GM21529 (cell line): ENCODE data around the gene UBE2N.
"Not testable (repeated sequence)": the region's sequence is repeated elsewhere in the genome, so short reads cannot be mapped to it uniquely, and the experiment has no call there.

Experiments used
- ATAC-seq: cut with Tn5 transposase; IDR thresholded peaks from one replicate; pipeline ENCODE4 v1.9.1; 2021; ENCODE audit not compliant: unreplicated experiment

The UBE2N gene

DNA sequence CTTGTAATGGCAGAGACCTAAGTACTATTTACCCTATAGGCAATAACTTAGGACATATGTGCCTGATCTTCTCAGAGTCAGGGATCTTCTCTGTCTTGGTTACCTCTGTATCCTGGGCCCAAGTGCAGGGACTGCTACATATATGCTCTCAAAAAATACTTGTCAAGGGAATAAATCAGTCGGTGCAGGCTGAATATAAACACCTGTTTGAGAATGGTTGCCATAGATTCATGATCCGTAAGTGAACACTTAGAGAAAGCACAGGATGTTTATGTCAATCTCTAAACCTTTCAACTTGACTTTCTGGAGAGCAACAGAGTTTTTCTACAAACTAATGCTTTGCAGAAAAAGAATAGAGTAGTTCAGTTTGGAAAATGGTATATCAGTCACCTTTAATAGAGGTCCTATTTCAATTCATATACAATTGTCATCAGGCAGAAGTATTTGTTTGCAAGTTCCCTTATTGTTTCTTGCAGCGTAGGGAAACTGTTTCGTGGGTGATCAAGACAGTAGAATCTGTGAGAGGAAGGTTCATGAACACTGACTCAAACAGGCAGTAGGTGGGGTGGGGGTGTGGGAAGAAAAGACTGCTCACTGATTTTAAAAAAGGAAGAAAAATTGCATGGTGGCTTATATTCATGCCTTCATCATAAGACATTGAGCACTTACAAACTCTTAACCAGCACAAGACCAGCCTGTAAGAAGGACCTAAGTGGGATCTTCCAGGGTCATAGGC is 6.0 kb upstream of the UBE2N start:
- no peak for ATAC-seq

DNA sequence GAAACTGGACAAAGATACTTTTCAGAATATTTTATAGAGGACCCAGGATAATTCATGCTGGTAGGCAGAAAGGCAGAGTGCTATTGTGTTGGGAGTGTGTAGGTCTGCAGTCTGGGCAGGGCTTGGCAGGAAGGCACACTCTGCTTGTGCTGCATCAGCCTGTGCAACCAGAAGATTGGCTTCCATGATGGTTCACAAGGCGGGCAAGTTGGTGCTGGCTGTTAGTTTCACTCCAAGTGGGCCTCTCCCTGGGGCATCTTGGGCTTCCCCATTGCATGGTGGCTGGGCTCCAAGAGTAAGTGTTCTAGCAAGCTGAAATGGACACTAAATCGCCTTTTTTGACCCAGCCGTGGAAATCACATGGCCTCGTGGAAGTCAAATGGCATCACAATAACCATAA is 1.8 kb upstream of the UBE2N start:
- ATAC-seq: no peak

DNA sequence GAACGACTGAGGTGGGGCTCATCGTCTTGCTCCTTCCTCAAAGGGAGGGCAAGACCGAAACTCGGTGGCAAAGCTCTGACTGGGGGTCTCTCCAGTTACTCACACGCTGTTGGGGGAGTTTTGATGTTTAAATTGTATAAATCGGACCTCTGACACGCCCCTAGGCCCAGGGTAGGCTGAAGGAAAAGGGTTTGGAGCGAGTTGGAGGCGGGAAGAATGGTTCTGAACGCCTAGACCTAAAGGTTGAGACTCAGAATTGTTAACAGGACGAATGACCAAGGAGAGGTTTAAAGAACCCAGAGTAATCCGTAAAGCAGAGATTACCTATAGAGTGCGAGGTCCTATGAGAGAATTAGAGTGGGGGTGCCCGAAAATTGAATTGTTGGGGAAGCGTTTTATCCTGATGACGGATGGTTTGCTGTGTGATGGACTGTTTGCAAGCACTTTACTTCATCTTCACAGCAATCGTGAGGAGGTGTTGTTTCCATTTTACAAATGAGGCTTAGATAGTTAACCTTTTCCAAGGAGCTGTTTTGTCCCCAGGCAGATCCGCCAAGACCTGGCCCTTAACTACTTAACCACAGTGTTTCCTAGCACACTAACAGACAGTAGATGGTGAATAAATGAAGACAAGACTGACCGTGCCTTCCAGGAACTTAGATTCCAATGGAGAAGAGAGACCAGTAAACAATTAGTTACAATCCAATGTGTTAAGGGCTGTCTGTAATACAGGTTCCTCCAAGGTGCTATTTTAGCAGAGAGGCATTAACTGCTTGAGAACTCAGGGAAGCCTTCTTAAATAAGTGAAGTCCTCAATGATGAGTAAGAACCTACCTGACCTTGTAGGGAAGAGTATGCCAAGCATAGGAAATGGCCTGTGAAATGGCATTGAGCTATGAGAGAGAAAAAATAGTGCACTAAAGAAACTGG is 929 bp upstream of the UBE2N start:
- ATAC-seq: no peak

DNA sequence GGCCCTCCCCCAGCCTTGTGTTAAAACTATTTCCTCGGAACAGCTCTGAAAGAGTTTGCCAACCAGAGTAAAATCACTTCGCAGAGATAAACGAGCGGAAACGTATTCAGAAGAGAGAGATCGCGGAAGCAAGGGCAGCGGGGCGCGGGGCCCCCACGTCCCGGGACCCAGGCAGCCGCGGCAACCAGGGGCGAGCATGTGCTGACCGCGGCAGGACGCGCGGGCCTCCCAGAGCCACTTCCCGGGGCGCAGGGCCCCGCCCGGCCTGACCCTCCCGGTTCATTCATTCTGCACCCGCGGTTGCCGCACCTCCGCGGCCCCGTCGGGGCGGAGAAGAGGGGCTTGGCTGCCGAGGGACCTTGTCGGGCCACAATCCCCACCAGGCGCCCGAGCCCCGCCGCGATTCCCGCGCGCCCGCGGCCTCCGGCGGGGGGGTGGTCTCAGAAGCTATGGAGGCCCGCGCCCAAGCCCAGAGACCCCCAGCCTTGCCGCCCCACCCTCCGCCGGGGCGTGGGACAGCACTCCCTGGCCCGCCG is 598 bp downstream of the UBE2N start:
- no peak for ATAC-seq

DNA sequence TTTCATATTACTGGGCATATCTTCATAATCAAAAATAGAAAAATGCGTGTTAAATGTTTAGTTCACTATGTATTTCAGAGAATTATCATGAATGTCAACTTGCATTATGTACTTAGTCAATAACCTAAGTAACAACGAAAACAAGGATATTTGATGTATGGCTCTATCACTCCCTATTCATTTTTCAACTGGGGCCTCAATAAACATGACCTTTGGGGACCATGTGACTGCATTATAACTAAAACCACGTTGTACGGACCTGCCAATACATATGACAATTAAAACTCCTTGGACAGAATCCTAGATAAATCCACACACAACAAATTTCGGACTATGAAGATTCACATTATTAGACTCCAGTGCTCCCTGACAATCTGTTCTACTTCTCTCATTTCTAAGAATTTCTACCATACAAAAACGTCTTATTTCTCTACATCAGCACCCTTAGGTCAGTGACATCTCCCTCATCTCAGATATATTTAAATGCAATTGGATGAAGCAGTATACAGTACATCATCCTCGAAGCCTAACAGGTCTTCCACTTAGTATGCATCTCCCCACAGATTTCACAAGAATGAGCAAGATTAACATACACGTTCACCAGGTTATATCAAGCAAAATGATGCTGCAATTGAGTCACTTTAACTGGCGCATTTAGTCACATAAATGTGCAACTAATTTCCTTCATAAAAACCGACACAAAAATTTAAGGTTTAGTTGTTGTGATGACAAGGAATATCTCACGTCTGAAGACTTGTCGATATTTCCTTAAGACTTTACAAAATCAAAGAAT is 1.5 kb downstream of the UBE2N start:
- no peak for ATAC-seq

DNA sequence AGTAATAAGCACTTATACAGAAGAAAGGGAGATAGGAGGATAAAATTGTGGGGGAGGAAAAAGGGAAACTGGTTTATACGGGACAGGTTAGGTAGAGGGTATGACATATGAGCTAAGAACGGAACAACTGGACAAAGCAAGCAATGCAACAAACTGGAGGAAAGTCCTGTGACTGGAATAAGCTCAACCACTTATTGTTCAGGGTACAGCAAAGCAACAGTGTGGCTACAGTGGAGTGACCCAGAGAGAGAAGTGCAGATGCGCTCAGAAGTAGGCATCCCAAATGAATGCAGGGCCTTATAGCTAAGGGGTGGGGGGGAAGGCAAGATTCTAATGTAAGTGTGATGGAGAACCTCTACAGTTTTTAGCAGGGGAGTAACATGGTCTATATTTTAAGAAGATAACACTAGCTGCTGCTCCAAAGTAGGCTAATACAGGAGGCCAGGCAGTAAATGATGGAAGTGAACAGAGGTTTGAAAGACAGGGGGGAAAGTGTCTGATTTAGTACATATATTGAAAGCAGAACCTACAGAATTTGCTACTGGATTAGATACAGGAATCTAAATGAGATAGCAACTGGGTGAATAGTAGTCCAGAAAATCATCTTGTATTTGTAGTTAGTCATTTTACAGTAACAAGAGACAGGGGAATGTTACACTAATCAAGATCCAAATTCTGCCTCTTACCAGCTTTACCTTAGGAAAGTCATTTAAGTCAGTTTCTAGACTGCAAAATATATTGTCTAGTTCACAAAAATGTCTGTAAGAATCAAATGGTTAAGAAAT is 3.3 kb downstream of the UBE2N start:
- ATAC-seq: no peak

DNA sequence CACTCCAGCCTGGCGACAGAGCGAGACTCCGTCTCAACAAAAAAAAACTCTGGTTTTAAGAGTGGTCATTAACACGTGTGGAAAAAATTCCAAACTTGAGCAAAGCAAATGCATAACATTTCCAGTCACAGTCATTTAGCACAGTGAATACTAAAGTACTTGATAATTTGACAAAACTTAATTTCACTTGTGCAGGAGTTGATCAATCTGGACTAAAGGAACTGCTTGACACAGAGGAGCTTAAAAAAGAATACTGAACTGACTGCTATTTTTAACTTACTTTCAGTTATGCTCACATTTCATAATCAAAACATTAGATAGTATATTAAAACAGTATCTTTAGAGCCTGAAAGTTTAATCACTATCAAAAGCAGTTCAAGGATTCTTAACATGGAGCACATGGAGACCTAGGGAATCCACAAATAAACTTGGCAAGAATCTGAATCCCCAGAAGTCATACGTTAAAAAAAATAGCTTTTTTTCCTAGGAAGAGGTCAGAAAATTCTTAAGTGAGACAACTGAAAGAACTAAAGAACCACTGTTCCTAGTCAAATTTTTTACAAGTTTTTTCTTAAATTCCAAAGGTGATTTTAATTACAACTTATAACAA is 7.4 kb downstream of the UBE2N start:
- ATAC-seq: no peak

DNA sequence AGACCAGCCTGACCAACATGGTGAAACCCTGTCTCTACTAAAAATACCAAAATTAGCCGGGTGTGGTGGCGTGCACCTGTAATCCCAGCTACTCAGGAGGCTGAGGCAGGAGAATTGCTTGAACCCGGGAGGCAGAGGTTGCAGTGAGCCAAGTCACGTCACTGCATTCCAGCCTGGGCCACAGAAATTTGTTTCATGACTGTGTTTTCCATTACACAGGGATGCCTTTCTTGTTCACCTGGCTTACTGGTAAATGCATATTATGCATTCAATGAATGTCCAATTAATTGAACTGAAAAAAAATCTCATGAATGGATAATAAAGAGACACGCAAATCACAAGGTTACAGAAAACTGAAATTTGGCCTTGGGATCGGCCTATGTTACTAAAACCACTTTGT is 9.7 kb downstream of the UBE2N start:
- ATAC-seq: not testable (repeated sequence)

DNA sequence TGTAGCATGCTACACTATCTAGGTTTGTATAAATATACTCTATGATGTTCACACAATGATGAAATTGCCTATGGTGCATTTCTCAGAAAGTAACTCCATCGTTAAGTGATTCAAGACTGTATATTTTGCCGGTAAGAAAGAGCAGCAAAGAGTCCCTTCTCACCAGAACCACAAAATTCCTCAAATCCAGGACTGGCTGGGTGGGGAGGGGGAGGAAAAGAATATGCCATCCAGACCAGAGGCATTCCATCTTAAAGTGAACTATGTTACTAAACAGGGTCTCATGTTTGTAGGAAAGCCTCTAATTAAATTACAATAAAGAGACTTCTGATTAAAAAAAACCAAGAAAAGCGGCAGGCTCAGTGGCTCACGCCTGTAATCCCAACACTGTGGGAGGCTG is 11.5 kb downstream of the UBE2N start:
- ATAC-seq: no peak

DNA sequence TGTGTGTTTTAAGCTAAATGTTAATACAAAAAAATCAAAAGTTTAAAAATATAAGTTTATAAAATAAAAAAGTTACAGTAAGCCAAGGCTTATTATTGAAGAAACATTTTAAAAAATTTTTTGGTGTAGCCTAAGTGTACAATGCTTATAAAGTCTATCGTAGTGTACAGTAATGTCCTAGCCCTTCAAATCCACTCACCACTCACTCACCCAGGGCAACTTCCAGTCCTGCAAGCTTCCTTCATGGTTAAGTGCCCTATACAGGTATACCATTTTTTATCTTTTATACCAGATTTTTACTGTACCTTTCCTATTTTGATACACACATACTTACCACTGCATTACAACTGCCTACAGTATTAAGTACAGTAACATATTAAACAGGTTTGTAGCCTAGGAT is 11.9 kb downstream of the UBE2N start:
- ATAC-seq: no peak

DNA sequence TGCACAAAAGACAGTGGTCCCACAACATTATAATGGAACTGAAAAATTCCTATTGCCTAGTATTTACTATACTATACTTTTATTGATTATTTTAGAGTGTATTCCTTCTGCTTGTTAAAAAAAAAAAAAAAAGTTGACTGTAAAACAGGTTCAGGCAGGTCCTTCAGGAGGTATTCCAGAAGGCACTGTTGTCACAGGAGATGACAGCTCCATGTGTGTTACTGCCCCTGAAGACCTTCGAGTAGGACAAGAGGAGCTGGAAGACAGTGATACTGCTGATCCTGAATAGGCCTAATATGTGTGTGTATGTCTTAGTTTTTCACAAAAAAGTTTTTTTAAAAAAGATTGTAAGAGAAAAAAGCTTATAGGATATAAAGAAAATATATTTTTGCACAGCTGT is 12.3 kb downstream of the UBE2N start:
- ATAC-seq: no peak

DNA sequence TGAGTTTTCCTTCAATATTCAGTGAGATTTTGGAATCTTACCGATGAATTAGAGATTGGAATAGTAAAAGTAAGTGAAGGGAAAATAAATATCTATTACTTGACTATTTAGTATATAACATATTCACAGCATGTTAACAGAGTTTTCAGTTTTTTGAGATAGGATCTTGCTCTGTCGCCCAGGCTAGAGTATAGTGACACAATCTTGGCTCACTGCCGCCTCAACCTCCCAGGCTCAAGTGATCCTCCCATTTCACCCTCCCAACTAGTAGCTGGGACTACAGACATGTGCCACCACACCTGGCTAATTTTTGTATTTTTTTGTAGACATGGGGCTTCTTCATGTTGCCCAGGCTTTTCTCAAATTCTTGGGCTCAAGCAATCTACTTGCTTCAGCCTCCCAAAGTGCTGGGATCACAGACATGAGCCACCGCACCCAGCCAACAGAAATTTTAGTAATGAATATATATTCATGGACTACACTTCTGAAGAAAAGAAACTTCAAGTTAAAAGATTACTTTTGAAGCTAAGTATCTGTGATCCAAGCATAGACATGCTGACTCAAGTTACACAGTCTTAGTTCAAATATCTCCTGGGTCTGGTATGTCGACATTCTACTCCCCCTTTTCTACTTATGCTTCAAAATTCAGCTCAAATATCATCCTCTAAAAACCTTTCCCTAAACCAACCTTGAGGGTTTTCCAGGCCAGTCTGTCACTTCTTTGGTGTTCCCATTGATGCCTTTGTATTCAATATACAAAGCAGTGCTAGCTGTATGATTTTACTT is 13.8 kb downstream of the UBE2N start:
- ATAC-seq: no peak

DNA sequence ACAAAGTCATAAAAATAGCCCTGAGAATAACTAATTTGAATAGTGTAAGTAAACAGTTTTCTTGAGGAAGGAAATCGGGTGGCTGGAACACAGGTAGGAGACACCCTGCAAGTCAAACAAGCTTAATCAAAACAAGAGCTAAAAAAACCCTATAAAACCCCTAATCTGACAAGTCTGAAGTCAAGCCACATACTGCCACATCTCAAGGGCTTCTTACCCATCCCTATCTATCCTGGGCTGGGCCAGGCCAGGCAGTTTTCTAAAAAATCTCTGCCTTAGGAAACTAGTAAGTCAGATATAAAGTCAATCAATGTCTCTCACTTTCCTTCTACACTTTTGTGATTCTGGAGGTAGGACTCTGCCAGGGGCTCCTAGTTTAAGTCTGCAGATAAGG is 15.3 kb downstream of the UBE2N start:
- peak; percentile 41 for ATAC-seq

DNA sequence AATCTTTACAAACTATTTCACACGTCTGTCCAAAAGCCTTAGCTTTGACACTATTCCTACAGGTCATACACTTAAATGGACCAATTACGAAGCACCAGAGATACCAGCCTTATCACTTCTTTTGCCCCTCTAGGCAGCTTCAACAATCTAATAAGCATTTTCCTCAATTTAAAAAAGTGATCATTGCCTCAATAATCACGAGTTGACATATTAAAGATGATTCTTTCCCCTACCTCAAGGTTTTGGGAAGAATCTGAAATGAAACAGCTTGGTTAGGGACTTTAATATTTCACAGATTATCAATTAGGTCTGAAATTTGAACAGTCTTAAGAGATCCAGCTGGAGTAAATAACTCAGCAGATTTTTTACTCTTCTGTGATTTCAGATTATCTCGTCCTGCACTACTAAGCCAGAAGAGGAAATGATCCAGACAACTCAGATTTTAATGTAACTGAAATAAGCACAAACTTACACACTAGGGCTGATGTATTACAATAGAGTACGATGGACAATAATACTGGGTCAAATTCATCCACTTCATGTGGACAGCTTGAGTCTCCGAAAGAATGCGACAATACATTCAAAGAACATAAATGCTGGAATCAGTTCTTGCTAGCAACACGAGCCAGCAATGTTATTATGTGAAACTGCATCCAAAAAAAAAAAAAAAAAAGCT is 15.9 kb downstream of the UBE2N start:
- ATAC-seq: peak; percentile 2

DNA sequence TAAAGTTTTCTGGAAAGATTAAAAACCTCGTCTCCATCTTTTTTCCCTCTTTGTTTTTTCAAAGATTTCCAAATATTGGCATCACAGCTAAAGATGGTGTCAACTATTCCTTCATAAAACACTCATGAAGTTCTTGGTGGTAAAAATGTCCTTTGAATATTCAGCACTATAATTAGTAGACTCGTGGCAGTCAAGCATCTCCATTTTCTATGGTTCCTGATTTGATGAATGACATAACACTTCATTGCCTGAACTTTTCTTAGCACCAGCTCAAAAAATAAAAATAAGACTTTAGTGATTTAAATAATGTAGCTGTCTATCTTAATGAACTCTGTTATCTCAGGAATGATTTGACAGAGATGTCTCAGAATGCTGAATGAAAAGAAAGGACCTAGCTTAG is 19.7 kb downstream of the UBE2N start:
- no peak for ATAC-seq

DNA sequence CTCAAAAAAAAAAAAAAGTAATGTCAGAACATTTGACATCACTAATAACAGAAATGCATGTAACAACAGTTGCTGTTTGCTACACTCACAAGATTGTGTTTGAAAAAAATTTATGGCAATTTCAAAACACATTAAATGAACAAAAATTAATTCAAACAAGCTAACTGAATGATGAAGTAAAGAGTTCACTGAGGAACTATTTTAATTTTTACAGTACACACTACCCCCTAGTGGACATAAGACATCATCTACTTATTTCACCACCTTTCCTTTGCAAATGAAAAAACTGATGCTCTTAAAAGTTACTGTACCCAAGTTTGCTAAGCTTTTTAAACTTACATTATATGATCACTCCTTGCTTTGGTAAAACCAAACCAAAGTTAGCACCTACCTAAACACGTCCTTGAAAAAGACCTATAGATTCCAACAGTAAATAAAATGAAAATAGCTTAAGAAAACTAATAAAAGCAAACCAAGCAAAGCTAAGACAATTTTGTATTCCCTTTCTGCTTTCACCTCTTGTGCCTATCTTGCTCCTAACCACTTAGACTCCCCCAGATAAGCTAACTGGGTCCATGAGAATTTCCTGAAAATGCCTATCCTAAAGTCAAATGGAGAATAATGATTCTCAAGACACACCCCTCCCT is 22.2 kb downstream of the UBE2N start:
- ATAC-seq: no peak

DNA sequence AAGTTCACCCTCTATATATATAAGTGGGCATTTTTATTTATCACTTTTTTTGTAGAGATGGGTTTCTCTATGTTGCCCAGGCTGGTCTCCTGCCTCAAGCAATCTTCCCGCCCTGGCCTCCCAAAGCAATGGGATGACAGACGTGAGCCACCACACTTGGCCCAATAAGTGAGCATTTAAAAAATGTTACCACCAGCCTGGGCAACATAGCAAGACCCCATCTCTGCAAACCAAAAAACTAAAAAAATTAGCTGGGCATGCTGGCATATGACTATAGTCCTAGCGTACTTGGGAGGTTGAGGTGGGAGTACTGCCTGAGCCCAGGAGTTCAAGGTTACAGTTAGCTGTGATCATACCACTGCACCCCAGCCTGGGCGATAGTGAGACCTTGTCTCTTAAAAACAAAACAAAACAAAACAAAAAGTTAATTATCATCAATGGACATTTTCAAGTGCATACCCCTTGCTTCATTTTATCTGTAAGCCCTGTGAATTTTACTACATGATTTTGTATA is 23.7 kb downstream of the UBE2N start:
- no peak for ATAC-seq
